Germinal center (tissue), 1 donor: ENCODE data around the gene MAP3K2.
"Not testable (repeated sequence)": the region's sequence is repeated elsewhere in the genome, so short reads cannot be mapped to it uniquely, and the experiment has no call there.

Experiments
- DNase-seq: peaks from one replicate; pipeline ENCODE4 v3.0.0; 2012; ENCODE audit warnings: mixed read lengths, low spot score

The MAP3K2 gene

DNA sequence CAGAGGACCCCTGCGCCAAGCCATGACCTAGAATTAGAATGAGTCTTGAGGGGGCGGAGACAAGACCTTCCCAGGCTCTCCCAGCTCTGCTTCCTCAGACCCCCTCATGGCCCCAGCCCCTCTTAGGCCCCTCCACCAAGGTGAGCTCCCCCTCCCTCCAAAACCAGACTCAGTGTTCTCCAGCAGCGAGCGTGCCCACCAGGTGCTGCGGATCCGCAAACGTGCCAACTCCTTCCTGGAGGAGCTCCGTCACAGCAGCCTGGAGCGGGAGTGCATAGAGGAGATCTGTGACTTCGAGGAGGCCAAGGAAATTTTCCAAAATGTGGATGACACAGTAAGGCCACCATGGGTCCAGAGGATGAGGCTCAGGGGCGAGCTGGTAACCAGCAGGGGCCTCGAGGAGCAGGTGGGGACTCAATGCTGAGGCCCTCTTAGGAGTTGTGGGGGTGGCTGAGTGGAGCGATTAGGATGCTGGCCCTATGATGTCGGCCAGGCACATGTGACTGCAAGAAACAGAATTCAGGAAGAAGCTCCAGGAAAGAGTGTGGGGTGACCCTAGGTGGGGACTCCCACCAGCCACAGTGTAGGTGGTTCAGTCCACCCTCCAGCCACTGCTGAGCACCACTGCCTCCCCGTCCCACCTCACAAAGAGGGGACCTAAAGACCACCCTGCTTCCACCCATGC is 33.5 kb upstream of the MAP3K2 start:
- no peak for DNase-seq

DNA sequence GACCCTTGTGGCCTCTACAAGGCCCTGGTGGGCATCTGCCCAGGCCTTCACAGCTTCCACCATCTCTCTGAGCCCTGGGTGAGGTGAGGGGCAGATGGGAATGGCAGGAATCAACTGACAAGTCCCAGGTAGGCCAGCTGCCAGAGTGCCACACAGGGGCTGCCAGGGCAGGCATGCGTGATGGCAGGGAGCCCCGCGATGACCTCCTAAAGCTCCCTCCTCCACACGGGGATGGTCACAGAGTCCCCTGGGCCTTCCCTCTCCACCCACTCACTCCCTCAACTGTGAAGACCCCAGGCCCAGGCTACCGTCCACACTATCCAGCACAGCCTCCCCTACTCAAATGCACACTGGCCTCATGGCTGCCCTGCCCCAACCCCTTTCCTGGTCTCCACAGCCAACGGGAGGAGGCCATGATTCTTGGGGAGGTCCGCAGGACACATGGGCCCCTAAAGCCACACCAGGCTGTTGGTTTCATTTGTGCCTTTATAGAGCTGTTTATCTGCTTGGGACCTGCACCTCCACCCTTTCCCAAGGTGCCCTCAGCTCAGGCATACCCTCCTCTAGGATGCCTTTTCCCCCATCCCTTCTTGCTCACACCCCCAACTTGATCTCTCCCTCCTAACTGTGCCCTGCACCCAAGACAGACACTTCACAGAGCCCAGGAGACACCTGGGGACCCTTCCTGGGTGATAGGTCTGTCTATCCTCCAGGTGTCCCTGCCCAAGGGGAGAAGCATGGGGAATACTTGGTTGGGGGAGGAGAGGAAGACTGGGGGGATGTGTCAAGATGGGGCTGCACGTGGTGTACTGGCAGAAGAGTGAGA is 32.5 kb upstream of the MAP3K2 start:
- DNase-seq, result no peak

GRCh38 chr2:127419448-127420038 is 31.8 kb upstream of the MAP3K2 start:
- DNase-seq, result no peak

DNA sequence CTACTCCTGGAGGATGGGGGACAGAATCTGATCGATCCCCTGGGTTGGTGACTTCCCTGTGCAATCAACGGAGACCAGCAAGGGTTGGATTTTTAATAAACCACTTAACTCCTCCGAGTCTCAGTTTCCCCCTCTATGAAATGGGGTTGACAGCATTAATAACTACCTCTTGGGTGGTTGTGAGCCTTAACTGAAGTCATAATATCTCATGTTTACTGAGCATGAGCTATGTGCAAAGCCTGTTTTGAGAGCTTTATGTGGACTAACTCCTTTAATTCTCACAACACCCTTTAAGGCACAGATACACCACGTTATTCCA is 31.3 kb upstream of the MAP3K2 start:
- no peak for DNase-seq

- no peak for DNase-seq
Observed at GRCh38 chr2:127418300-127419111, 30.7 kb upstream of the MAP3K2 start, which contains the start of gene PROC. Gene PROC (plus strand): TSS chr2:127418427. CDS start chr2:127419943, 1,516 bp downstream.

GRCh38 chr2:127417406-127417805 is 29.6 kb upstream of the MAP3K2 start:
- DNase-seq, result no peak

- DNase-seq, result no peak
Observed at GRCh38 chr2:127416506-127417001, 28.8 kb upstream of the MAP3K2 start.

DNA sequence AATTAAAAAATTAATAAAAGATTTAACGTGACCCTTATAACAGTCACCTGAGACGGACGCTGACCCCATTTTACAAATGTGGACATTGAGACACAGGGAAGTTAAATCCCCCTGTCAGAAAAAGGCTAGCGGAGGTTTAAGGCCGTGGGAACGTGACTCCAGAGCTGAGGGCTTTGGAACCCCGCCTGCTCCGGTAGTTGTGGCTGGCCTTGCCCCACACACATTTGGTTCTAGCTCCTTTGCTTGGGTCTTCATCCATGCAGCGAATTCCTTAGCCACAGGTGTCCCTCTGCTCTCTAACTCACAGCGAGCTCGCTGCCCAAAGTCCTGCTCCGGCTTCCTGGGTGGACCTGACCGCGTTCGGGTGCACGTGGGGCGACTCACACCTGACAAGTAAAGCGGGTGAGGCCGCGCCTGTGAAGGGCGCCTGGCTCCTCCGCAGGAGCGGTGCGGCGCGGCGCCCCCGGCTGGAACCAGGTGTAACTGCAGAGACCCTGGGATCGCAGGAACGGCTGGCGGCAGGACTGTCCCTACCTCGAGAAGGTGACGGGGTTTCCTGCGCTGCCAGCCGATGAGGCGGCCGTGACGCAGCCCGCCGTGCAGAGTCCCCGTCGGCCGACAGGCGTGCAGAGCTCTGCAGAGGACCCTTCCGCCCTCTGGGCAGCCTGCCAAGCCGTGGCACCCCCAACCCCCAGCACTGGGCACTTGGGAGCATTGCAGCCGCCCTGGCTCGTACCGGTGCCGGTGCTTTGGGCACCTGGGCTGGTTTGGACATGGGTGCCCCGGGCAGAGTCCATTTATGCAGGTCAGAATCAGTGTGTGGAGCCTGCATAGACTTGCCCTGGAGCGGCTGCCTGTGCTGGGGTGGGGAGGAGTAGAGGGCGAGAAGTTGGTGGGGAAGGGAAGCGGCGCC is 28.1 kb upstream of the MAP3K2 start:
- DNase-seq, result peak; percentile 84

- no peak for DNase-seq
Observed at GRCh38 chr2:127414638-127415592, 27.1 kb upstream of the MAP3K2 start.

GRCh38 chr2:127413782-127414637 is 26.2 kb upstream of the MAP3K2 start:
- no peak for DNase-seq

DNA sequence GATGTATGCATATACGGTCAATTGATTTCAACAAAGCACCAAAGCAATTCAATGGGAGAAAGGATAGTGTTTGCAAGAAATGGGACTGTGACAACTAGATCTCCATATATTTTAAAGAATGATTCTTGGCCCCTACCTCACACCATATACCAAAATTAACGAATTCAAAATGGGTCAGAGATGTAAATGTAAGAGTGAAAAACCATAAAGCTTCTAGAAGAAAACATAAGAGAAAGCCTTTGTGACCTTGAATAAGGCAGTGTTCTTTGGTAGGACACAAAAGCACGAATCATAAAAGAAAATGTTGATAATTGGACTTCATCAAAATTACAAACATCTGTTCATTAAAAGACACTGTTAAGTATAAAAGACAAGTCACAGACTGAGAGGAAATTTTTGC is 25.4 kb upstream of the MAP3K2 start:
- DNase-seq, result no peak

- no peak for DNase-seq
Observed at GRCh38 chr2:127411653-127412369, 24.0 kb upstream of the MAP3K2 start.

GRCh38 chr2:127410871-127411652 is 23.3 kb upstream of the MAP3K2 start:
- no peak for DNase-seq

DNA sequence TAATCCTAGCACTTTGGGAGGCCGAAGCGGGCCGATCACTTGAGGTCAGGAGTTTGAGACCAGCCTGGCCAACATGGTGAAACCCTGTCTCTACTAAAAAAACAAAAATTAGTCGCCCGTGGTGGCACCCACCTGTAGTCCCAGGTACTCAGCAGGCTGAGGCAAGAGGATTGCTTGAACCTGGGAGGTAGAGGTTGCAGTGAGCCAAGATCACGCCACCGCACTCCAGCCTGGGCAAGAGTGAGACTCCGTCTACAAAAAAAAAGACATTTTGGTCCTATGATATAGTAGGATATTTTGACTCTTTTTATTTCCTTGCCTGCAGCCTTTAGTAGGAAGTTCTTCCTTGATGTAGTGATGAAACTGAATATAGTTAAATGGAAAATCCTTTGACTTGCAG is 21.9 kb upstream of the MAP3K2 start:
- not testable (repeated sequence) for DNase-seq

- no peak for DNase-seq
Observed at GRCh38 chr2:127408807-127409099, 21.0 kb upstream of the MAP3K2 start.

GRCh38 chr2:127408004-127408806 is 20.4 kb upstream of the MAP3K2 start:
- DNase-seq, result peak; percentile 82

GRCh38 chr2:127407661-127408003 is 19.9 kb upstream of the MAP3K2 start:
- no peak for DNase-seq
